Hippocampal formation (tissue), 2 donors: ENCODE measurements around the gene STING1.
A peak's percentile ranks its signal among the peaks of the same experiment; 100 is the strongest.
"Not testable (repeated sequence)": the region's sequence is repeated elsewhere in the genome, so short reads cannot be mapped to it uniquely, and the experiment has no call there.

Experiments
- DNase-seq, 2 donors: peaks; one replicate each; lab custom pipeline; 2025; lab: John Stamatoyannopoulos, UW

The STING1 gene

DNA sequence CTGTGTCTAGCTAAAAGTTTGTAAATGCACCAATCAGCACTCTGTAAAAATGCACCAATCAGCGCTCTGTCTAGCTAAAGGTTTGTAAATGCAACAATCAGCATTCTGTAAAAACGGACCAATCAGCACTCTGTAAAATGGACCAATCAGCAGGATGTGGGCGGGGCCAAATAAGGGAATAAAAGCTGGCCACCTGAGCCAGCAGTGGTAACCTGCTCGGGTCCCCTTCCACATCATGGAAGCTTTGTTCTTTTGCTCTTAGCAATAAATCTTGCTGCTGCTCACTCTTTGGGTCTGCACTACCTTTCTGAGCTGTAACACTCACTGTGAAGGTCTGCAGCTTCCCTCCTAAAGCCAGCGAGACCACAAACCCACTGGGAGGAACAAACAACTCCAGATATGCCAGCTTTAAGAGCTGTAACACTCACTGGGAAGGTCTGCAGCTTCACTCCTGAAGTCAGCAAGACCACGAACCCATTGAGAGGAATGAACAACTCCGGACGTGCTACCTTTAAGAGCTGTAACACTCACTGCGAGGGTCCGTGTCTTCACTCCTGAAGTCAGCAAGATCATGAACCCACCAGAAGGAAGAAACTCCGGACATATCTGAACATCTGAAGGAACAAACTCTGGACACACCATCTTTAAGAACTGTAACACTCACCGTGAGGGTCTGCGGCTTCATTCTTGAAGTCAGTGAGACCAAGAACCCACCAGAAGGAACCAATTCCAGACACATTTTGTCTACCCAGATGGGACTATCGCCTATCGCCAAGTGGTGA, 20.7 kb upstream of the STING1 start:
- DNase-seq = not testable (repeated sequence)

DNA sequence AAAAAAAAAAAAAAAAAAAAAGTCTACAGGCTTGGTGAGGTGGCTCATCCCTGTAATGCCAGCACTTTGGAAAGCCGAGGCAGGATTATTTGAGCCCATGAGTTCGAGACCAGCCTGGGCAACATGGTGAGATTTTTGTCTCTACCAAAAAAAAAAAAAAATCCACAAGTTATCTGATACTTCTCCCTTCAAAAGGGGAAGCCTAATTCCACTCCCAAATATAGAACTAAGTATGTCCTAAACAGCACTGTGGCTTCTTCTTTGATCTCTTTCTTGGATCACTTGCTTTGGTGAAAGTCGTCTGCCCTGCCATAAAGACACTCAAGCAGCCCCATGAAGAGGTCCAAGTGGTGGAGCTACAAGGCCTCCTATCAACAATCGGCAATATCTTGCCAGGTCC, 18.8 kb upstream of the STING1 start:
- no peak for DNase-seq

DNA sequence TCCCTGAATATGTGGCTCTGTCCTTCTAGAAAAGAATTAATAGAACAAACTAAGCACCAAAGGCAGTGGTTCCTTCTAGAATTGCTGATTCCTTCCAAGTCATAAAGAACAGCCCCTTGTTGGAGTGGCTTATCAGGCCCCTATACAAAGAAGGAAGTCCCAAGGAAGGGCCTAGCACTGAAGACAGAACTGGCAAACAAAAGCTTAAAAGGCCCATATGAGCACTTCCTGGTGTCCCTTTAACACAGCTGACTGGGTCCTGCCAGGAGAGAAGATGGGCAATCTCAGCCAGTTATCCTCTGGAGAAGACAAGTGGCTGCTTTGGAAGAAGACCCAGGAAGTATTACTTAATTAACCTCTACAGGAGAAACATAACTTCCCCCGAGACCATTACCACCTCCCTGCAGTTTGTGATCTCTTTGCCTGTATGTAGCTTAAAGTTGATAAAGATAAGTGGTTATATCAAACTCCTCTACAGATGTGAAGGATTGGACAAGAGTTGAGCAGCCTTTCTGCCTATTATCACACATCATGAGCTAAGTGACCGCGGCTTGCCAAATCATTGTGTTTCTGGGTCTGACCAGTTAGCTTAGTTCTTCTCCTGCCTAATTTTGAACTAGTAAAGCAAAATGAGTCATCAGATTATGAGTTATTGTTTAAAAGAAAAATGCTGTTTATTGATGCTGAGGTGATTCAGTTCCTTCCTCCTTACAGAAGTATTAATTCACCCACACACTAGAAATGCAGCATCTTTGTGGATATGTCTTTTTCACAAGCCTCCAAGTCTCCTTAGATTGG, 13.3 kb upstream of the STING1 start:
- peak in 1 of 2 donors; percentile 12 for DNase-seq

DNA sequence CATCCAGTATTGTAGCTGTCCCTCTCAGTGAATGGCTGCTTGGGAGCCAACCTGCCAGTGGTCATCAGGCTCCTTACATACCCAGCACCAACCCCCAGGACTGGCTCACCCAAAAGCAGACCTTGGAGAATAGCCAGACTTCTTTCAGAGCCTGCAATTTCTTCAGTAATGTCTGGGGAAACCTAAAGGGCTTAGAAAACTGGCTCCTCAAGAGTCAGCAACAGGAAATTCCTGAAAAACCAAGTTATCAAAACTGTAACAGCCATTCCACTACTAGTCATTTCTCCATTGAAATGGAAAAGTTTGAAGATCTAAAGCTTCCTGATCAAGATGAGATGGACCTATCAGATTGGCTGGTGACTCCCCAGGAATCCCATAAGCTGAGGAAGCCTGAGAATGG, 12.3 kb upstream of the STING1 start:
- DNase-seq = no peak

DNA sequence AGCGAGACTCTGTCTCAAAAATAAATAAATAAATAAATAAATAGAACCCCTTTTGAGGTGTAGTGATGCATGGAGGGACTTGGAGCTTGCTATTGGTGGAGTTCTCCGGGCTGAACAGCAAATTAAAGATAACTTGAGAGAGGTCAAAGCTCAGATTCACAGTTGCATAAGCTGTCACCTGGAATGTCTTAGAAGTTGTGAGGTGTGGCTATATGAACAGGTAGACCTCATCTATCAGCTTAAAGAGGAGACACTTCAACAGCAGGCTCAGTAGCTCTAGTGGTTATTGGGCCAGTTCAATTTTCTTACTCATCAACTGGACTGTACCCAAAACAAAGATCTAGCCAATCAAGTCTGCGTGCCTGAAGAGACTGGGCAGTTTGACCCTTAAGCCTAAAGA, 11.7 kb upstream of the STING1 start:
- DNase-seq = no peak

DNA sequence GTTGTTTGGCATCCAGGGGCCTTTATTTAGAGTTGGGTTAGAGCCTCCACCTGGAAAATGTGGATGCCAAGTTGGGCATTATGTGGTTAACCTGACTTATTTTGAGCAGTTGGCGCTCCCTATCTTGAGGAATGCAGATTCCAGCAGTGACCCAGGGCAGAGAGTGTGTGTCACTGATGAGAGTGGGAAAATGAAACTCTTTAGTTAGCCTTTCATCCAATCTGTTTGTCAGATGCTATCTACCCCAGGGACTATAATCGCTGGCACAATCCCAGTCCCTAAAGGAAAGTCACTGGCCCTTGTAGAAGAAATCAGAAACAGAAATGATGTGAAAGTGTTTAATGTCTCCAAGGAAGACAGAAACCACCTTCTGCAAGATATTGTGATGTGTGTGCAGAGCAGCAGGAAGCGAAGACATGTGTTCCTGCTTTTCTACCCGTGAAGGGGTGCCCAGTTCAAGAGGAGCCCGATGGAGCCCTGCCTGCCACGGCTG, 10.2 kb upstream of the STING1 start:
- DNase-seq = no peak

DNA sequence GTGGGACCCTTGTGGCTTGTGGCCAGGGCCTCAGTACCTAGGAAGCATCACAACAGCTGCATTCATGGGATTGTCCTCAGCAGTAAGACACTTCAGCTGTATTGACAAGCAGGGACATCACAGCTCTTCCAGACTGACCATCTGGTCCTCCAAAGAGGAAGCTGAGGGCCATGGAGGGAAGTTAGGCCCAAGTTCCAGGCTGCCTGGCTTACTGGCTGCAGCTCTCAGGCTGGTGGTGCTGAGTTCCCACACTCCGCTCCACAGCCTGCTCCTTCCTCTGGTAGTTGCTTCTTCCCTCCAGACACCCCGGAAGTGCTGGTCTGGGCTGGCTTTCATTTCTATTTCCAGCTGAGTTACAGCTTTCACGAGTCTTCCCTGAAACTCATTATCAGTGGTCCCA, 5.7 kb upstream of the STING1 start:
- peak; percentile 24 to 39 for DNase-seq

DNA sequence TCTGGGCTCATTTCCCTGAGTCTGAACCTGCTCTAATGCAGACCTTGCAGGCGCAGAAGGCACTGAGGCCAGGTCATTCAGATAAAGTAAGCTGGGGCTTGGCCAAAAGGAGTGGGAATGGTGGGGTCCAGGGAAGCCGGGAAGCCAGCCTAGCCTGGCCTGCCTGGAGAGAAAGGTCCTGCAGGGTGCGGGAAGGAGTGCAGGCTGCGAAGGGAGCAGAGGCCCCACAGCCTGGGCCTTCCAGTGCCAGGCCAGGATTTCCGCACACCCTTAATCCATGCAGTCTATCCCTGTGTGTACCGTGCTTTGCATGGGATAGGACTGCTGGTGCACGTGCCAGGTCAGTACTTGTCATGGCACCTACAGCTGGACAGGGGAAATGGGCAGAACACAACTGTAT, 3.6 kb upstream of the STING1 start:
- DNase-seq = no peak

DNA sequence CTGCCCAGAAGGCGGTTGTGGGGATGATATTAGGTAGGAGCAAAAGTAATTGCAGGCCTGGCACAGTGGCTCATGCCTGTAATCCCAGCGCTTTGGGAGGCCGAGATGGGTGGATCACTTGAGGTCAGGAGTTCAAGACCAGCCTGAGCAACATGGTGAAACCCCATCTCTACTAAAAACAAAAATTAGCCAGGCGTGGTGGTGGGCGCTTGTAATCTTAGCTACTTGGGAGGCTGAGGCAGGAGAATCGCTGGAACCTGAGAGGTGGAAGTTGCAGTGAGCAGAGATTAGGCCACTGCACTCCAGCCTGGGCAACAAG, 291 bp upstream of the STING1 start:
- not testable (repeated sequence) for DNase-seq

DNA sequence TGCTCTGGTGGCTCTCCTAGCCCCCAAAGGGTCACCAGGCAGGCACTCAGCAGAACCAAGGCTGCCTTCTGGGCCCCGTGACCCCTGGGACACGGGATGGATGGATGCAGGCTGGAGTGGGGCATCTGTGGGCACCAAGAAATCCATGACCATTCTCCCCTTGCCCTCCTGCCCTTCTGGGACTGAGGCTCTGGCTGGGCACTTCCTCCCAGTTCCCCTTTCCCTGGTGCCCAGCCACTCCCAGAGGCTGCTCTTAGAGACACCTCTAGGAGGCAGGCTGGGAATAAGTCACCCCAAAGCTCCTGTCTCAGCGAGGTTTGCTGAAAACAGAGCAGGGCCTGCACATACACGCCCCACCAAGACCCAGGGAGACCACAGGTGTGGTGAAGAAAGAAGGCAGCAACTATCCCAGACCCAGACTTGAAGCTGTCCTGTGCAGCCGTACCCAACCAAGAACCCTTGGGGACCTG, 943 bp downstream of the STING1 start:
- DNase-seq = no peak

DNA sequence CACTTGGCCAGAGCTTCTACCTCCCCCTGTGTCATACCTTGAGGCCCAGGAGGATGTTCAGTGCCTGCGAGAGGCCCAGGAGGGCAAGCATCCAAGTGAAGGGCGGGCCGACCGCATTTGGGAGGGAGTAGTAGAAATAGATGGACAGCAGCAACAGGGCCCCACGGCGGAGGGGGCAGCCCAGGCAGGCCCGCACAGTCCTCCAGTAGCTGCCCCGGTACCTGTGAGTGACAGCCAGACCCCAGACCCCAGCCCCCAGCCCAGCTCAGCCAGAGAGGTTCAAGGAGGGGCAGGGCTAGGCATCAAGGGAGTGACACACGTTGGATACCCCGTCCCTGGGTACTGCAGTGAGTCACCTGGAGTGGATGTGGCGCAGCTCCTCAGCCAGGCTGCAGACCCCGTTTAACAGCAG, 1.4 kb downstream of the STING1 start:
- no peak for DNase-seq

DNA sequence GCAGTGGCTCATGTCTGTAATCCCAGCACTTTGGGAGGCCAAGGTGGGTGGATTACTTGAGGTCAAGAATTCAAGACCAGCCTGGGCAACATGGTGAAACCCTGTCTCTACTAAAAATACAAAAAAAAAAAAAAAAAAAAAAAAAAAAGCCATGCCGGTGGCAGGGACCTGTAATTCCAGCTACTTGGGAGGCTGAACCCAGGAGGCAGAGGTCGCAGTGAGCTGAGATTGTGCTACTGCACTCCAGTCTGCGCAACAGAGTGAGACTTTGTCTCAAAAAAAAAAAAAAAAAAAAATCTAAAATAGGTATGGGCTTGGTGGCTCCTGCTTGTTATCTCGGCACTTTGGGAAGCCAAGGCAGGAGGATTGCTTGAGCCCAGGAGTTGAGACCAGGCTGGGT, 2.8 kb downstream of the STING1 start:
- not testable (repeated sequence) for DNase-seq

DNA sequence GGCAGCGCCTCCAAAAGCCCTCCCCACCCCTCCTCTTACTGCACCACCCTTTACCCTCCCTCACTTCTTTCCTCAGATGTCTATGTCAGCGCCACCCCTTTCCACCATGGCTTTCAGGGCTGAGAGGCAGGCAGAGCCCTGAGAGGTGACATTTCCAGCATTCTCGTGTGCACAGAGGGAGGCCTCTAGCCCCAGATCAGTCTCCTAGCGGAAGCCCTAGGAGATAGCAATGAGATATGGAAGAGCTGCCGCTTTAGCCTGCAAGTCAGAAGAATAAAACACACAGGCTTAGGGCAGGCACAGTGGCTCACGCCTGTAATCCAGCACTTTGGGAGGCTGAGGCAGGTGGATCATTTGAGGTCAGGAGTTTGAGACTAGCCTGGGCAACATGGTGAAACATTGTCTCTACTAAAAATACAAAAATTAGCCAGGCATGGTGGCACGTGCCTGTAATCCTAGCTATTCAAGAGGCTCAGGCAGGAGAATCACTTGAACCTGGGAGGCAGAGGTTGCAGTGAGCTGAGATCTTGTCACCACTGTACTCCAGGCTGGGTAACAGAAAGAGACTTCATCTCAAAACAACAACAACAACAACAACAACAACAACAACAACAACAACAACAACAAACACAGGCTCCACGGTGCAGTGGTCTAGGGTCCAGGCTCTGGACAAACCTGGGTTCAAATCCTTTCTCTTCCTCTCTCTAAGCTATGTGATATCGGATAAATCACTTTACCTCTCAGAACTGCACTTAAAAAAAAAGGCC, 3.7 kb downstream of the STING1 start:
- not testable (repeated sequence) for DNase-seq

DNA sequence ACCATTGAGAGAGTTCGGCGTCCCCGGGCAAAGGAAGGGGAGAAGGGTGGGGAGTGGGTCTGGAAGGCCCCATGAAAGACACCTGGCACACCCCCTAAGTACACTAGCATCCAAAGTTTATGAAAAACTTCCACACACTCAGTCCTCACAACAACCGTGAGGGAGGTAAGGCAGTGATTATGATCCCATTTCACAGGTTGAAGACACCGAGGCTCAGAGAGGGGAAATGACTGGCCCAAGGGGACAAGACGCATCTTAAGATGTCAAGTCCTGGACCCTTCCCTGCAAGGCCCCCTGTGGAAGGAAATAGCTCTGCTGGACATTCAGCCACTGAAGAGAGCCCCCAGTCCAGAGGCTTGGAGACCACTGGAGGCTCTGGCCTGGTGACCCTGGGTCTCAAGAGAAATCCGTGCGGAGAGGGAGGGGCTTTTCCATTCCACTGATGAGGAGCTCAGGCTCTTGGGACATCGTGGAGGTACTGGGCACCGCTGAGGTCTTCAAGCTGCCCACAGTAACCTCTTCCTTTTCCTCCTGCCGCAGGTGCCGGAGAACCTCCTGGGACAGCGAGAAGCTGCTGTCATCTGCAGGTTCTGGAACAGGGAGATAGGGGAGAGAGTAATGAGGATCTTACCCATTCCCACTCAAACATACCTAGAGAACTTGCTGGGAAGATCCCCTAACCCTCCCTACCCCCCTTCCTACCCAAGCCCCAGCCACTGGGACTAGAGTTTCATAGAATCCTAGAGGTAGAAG, 6.5 kb downstream of the STING1 start:
- DNase-seq = no peak

DNA sequence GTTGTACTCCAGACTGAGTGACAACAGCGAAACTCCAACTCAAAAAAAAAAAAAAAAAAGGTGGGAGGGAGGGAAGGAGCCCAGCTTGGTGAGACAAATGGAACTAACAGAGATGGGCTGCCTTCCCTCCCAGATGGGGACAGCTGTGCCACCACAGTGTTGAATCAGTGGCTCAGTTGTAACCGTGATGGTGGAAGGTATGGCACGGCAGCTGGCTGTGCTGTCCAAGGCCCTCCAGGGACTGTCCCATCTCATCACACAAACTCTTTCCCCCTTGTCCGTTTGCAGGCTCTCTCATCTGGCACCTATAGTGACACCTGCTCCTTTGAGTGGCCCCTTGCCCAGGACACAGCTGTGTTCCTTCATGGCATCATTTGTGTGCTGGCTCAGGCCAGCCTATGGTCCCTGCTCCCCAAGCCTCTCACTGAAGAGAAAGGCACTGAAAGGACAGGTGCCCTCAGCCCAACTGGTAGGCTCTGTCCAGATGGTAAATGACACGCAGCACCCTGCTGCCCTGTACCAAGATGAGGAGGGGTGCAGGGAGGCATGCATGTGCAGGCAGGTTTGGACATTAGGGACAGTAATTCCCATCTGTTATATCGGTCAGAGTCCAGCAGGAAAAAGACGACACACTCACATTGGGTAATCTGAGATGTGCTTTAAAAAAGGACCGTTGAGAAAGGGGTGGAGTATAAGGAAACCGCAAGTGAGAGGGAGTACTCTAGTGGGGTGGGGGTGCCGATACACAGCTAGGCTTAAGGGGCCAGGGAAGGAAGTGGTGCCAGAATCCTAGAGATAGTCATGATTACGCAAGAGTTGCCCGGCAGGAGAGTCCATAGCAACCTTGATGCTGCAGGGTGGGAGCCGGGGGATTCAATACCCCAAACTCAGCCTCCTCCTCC, 7.4 kb downstream of the STING1 start:
- no peak for DNase-seq

DNA sequence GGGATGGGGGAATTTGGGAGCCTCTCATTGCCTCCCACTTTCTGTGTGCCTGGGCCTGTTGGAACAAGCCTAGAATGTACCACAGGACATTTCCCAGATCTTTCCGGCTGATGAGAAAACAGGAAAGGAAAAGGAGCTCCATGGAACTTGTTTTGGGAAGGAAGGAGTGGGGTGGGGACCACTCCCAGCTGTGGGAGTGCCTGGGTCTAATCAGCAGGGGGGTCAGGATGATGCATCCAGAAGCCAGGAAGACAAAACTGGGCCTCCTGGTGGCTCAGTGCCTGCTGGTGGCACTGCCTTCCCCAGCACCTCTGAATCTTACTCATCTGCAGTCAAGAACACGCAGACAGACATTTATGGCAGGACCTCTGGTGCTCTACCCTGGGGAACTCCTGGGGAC, 9.0 kb downstream of the STING1 start:
- DNase-seq = no peak

DNA sequence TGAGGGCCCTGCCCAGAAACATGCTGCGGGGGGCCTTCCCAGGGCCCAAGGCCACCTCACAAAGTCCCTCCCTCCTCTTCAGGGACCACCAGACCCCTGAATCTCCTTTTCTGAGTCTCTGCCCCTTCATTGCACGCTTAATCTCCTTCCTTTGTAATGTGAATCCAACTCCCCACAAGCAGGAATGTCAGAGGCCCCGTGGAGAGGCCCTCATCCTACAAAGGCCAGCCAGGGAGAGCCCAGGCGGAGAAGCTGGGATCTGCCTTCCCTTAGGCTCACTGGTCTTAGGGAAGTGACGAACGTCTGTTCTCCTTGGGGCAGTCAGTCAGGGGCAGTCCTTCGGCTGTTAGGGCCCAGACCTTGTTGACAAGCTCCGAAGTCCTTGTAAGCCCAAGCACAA, 9.5 kb downstream of the STING1 start:
- no peak for DNase-seq

DNA sequence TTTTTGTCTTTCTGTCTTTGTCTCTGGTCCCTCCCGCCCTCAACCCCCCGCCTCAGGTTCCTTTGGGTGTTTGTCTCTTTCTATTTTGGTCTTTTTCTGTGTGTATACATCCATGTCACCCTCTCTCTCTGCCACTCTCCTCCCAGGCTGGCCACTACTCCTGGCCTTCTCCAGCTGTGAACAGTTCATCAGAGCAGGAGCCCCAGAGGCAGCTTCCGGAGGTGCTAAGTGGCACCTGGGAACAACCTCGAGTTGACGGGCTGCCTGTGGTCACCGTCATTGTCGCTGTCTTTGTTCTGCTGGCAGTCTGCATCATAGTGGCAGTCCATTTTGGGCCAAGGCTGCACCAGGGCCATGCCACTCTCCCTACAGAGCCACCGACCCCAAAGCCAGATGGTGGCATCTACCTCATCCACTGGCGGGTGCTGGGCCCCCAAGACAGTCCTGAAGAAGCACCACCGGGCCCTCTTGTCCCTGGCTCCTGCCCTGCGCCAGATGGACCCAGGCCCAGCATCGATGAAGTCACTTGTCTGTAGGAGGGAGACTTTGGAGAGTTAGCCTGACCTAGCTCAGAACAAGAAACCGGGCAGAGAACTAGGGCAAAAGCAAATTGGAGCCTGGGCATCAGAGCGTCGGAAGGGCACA, 10.1 kb downstream of the STING1 start:
- DNase-seq = no peak

DNA sequence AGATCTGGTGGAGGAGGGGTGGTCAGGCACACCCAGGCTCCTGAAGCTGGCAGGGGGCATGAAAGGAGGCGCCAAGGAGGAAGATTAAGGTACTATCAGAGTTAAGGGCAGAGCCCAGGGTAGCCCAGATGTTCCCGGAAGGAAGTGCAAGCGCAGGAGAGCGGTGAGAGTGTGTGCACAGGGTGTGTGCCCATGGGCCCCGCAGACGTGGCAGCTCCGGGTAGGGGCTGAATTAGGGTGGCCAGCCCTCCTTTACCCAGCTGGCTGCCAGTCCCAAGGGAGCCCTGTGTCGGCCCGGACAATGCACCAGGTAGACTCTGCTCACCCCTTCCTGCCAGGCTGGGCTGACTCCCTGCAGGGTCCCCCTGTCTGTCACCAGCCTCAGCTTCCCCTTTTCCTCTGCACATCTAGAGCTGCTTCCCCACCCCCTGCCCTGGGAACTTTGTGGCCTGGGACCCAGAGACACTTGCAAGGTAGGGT, 11.7 kb downstream of the STING1 start, which contains the start of gene SMIM33:
Gene SMIM33, plus strand, starts transcription at position 184 of the 480 bp plus-strand sequence. Its CDS starts 118 bp downstream, at position 302.
- no peak for DNase-seq

DNA sequence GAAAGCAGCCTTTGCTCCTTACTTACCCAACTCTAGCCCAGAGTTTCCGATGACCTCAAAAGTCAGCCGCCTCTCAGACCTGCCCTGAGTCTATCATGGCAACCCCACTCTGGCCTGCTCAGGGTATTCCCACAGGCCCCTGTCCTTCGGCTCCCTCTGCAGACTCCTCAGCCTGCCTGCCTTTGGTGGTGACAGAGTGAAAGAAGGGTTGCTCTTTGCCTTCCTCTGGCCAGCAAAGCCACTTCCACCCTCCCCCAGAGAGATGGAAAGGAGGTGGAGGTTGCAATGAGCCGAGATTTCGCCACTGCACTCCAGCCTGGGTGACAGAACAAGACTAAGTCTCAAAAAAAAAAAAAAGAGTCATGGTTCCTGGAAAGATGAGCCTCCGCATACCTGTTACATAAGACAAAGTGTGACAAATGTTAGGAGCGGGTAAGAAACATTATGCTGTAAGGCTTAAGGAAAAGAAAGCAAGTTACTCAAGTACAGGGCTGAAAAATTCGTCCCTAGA, 14.1 kb downstream of the STING1 start:
- no peak for DNase-seq
